HEK293 (cell line): Measurements from ENCODE around the gene JTB.

ENCODE experiments used
- EGR2 ChIP-seq: fragments of 450-650 bp; formaldehyde crosslinking; IDR thresholded peaks from 2 replicates; pipeline ENCODE4 v1.5.1; 2016; ENCODE audit warnings: low read depth, missing biosample characterization, missing genetic modification characterization
- GLIS1 ChIP-seq: fragments of 450-650 bp; formaldehyde crosslinking; IDR thresholded peaks from 2 replicates; pipeline ENCODE4 v1.5.1; 2016; ENCODE audit warnings: missing biosample characterization, missing genetic modification characterization
- HIC1 ChIP-seq: fragments of 450-650 bp; formaldehyde crosslinking; IDR thresholded peaks from 2 replicates; pipeline ENCODE4 v1.5.1; 2016; ENCODE audit warnings: missing biosample characterization, missing genetic modification characterization
- KLF10 ChIP-seq: fragments of 450-650 bp; IDR thresholded peaks from 2 replicates; pipeline ENCODE4 v1.5.1; 2018; ENCODE audit warnings: missing biosample characterization, mild to moderate bottlenecking, missing genetic modification characterization
- YY1 ChIP-seq: fragments of 450-650 bp; formaldehyde crosslinking; IDR thresholded peaks from 2 replicates; pipeline ENCODE4 v1.5.1; 2018; ENCODE audit warnings: missing biosample characterization, missing genetic modification characterization
- ZBTB49 ChIP-seq: fragments of 450-650 bp; formaldehyde crosslinking; IDR thresholded peaks from 2 replicates; pipeline ENCODE4 v1.5.1; 2016; ENCODE audit warnings: missing biosample characterization, missing genetic modification characterization, low read depth
- ZNF10 ChIP-seq: fragments of 450-650 bp; formaldehyde crosslinking; IDR thresholded peaks from 2 replicates; pipeline ENCODE4 v1.5.1; 2017; ENCODE audit warnings: missing biosample characterization, missing genetic modification characterization
- ZNF138 ChIP-seq: fragments of 450-650 bp; formaldehyde crosslinking; IDR thresholded peaks from 2 replicates; pipeline ENCODE4 v1.5.1; 2016; ENCODE audit warnings: missing biosample characterization, missing genetic modification characterization, borderline replicate concordance
- ZNF146 ChIP-seq: fragments of 450-650 bp; formaldehyde crosslinking; IDR thresholded peaks from 2 replicates; pipeline ENCODE4 v1.5.1; 2016; ENCODE audit warnings: missing biosample characterization, missing genetic modification characterization
- ZNF155 ChIP-seq: fragments of 450-650 bp; formaldehyde crosslinking; IDR thresholded peaks from 2 replicates; pipeline ENCODE4 v1.5.1; 2016; ENCODE audit warnings: missing biosample characterization, missing genetic modification characterization
- ZNF16 ChIP-seq: fragments of 450-650 bp; formaldehyde crosslinking; IDR thresholded peaks from 2 replicates; pipeline ENCODE4 v1.5.1; 2016; ENCODE audit warnings: low read depth, missing biosample characterization, missing genetic modification characterization
- ZNF214 ChIP-seq: fragments of 450-650 bp; formaldehyde crosslinking; IDR thresholded peaks from 2 replicates; pipeline ENCODE4 v1.5.1; 2017; ENCODE audit warnings: missing biosample characterization, mild to moderate bottlenecking, missing genetic modification characterization, borderline replicate concordance
- ZNF350 ChIP-seq: fragments of 450-650 bp; formaldehyde crosslinking; IDR thresholded peaks from 2 replicates; pipeline ENCODE4 v1.5.0; 2017; ENCODE audit warnings: missing biosample characterization, mild to moderate bottlenecking, missing genetic modification characterization
- ZNF37A ChIP-seq: fragments of 450-650 bp; IDR thresholded peaks from 2 replicates; pipeline ENCODE4 v1.5.1; 2018; ENCODE audit warnings: missing biosample characterization, missing genetic modification characterization
- ZNF473 ChIP-seq: fragments of 450-650 bp; formaldehyde crosslinking; IDR thresholded peaks from 2 replicates; pipeline ENCODE4 v1.5.1; 2017; ENCODE audit warnings: missing biosample characterization, missing genetic modification characterization
- ZNF488 ChIP-seq: fragments of 450-650 bp; formaldehyde crosslinking; IDR thresholded peaks from 2 replicates; pipeline ENCODE4 v1.5.1; 2016; ENCODE audit warnings: missing biosample characterization, missing genetic modification characterization
- ZNF501 ChIP-seq: fragments of 450-650 bp; formaldehyde crosslinking; IDR thresholded peaks from 2 replicates; pipeline ENCODE4 v1.5.1; 2016; ENCODE audit warnings: missing biosample characterization, missing genetic modification characterization
- ZNF518A ChIP-seq: fragments of 450-650 bp; formaldehyde crosslinking; conservative IDR thresholded peaks from 2 replicates; pipeline ENCODE4 v1.5.1; 2016; ENCODE audit warnings: low read depth, missing biosample characterization, missing genetic modification characterization
- ZNF530 ChIP-seq: fragments of 450-650 bp; formaldehyde crosslinking; IDR thresholded peaks from 2 replicates; pipeline ENCODE4 v1.5.1; 2016; ENCODE audit warnings: low read depth, missing biosample characterization, missing genetic modification characterization
- ZNF561 ChIP-seq: fragments of 450-650 bp; IDR thresholded peaks from 2 replicates; pipeline ENCODE4 v1.5.1; 2018; ENCODE audit warnings: missing biosample characterization, missing genetic modification characterization, borderline replicate concordance
- ZNF585B ChIP-seq: fragments of 450-650 bp; formaldehyde crosslinking; IDR thresholded peaks from 2 replicates; pipeline ENCODE4 v1.5.1; 2016; ENCODE audit warnings: missing biosample characterization, missing genetic modification characterization
- ZNF639 ChIP-seq: fragments of 450-650 bp; formaldehyde crosslinking; IDR thresholded peaks from 2 replicates; pipeline ENCODE4 v1.5.1; 2016; ENCODE audit warnings: missing biosample characterization, missing genetic modification characterization
- ZNF654 ChIP-seq: fragments of 450-650 bp; formaldehyde crosslinking; IDR thresholded peaks from 2 replicates; pipeline ENCODE4 v1.5.1; 2016; ENCODE audit warnings: low read depth, missing biosample characterization, missing genetic modification characterization
- ZNF776 ChIP-seq: fragments of 450-650 bp; formaldehyde crosslinking; IDR thresholded peaks from 2 replicates; pipeline ENCODE4 v1.5.0; 2017; ENCODE audit warnings: missing biosample characterization, missing genetic modification characterization, borderline replicate concordance
- ZNF830 ChIP-seq: fragments of 450-650 bp; IDR thresholded peaks from 2 replicates; pipeline ENCODE4 v1.5.0; 2018; ENCODE audit warnings: missing biosample characterization, missing genetic modification characterization, low read depth, mild to moderate bottlenecking, moderate library complexity
- ZNF843 ChIP-seq: fragments of 450-650 bp; formaldehyde crosslinking; IDR thresholded peaks from 2 replicates; pipeline ENCODE4 v1.5.1; 2016; ENCODE audit warnings: missing biosample characterization, missing genetic modification characterization

Gene JTB

GRCh38 chr1:153945795-153946621 lies 31.5 kb downstream of the JTB start (continued):
- TF ChIP-seq ZNF501 (tag by site-specific recombination) (0 out of 2 replicates have a peak, but pooled peaks have one; percentile 70), ZNF561 (tag by site-specific recombination) (no peak), ZNF10 (tag by site-specific recombination) (no peak), EGR2 (tag by site-specific recombination) (no peak; the same call in 1 of the 2 replicates), ZNF155 (tag by site-specific recombination) (no peak), ZNF654 (tag by site-specific recombination) (no peak), ZBTB49 (tag by site-specific recombination) (no peak), HIC1 (tag by site-specific recombination) (peak; percentile 94), ZNF214 (no peak), KLF10 (tag by site-specific recombination) (no peak; the same call in 1 of the 2 replicates), ZNF350 (tag by site-specific recombination) (no peak), ZNF37A (no peak), ZNF830 (no peak), ZNF843 (tag by site-specific recombination) (0 out of 2 replicates have a peak, but pooled peaks have one; percentile 27), GLIS1 (peak; percentile 98), ZNF776 (no peak), ZNF16 (tag by site-specific recombination) (no peak), ZNF639 (tag by site-specific recombination) (no peak), ZNF585B (tag by site-specific recombination) (no peak), YY1 (tag by site-specific recombination) (peak; percentile 13; the same call in 1 of the 2 replicates), ZNF518A (tag by site-specific recombination) (no peak), ZNF138 (tag by site-specific recombination) (no peak), ZNF146 (0 out of 2 replicates have a peak, but pooled peaks have one; percentile 5), ZNF488 (no peak), ZNF530 (tag by site-specific recombination) (no peak), ZNF473 (tag by site-specific recombination) (no peak)
